Pancreas (tissue), 10 donors: ENCODE data around the gene TNFAIP8L3. TPM values are rescaled to one million over a fixed set of nuclear protein-coding genes. Genes with fewer than 3 reads are reported as not detected.

ENCODE experiments used
- ATAC-seq, 4 donors: fragments of 200-7000 bp; cut with Tn5 transposase; one replicate each; pipeline versions ENCODE4 v1.8.0 to v1.9.1; 2020; ENCODE audit warnings: mild to moderate bottlenecking in 4 of 4, moderate library complexity in 4 of 4
- DNase-seq, 6 donors: peaks; one replicate each; pipeline ENCODE4 v3.0.0-alpha.2; 2020
- FAIRE-seq: peaks from 2 replicates; lab custom pipeline; 2012; peaks lifted over from hg19 to GRCh38; lab: Jason Lieb, UNC
- H3K27ac ChIP-seq, 4 donors: fragments of 200-600 bp; sonication (generic); 1 replicate in 3 of 4; 2 replicates in 1 of 4; pipeline versions ENCODE4 v1.5.0 to v1.8.0; 2020
- H3K27me3 ChIP-seq, 4 donors: fragments of 200-600 bp; one replicate each; pipeline ENCODE4 v1.8.0; 2021
- H3K36me3 ChIP-seq, 3 donors: fragments of 200-600 bp; sonication (generic) in 1 of 3; one replicate each; pipeline versions ENCODE4 v1.5.0 to v1.8.0; 2020 to 2021
- H3K4me1 ChIP-seq, 3 donors: fragments of 200-600 bp; one replicate each; pipeline ENCODE4 v1.8.0; 2021
- H3K4me3 ChIP-seq, 4 donors: fragments of 200-600 bp; sonication (generic) in 2 of 4; one replicate each; pipeline versions ENCODE4 v1.5.0 to v1.8.0; 2020 to 2021
- H3K9me3 ChIP-seq, 4 donors: fragments of 200-600 bp; one replicate each; pipeline ENCODE4 v1.8.0; 2021
- CTCF ChIP-seq, 4 donors: fragments of 200-600 bp; sonication (generic) in 3 of 4; IDR thresholded peaks; one replicate each; pipeline versions ENCODE4 v1.5.0 to v1.8.0; 2021; ENCODE audit warnings: antibody characterized with exemption in 4 of 4
- WGBS, 2 donors: extraction: QIAGEN DNeasy Blood & Tissue Kit; methylation state at CpG; one replicate each; pipeline ENCODE4 v1.1.7; 2013; 5-methylcytosine and 5-hydroxymethylcytosine counted together
- intact Hi-C, 3 donors: fragments of 100-400 bp; cut with DNase I; formaldehyde crosslinking; loops; one replicate each; pipeline versions ENCODE4 v1.11.1 to v1.14.2; 2022
- polyA plus RNA-seq, 2 donors: library from polyadenylated mRNA; stranded (reverse); fragments of 200-250 nt; gene quantifications; one replicate each; pipeline ENCODE4 v1.2.3, GENCODE V29; 2013
- total RNA-seq, 6 donors: library from RNA; stranded (reverse); fragmentation: NEBNext Ultra II Directional in 4 of 6; extraction: Animal tissue kit (Norgen Biotek cat#: 25700) in 4 of 6; gene quantifications; one replicate each; pipeline versions ENCODE4 v1.2.1 to v1.2.4, GENCODE V29; 2021 to 2023
- donor health status: healthy with polysubstance abuse.
- donor health status: DM: no; HTN: no; CAD: no; lungs with moderate emphysema.
- donor health status: DM: no; HTN: no; CAD: no.
- donor health status: control.
- donor health status: control.
- donor health status: Bipolar disorder and iron deficiency.
- donor health status: DM: yes; HTN: yes; CAD: no.
- donor health status: DM: no; HTN: no; CAD: no.
- donor health status: DM: no; HTN: no; CAD: no.
- donor health status: DM: yes; HTN: yes; CAD: no.

Gene TNFAIP8L3
- total and polyA plus RNA-seq, 8 donors, result 0.09 to 1.8 (median 0.72) TPM

- 95 to 100% methylated on average over 1 of the region's 1 CpG for WGBS, 2 donors
- H3K27ac ChIP-seq, result no peak overlapping the region
Observed at GRCh38 chr15:51082246-51082645, 12.5 kb downstream of the TNFAIP8L3 start.

GRCh38 chr15:51080286-51080685 is 14.4 kb downstream of the TNFAIP8L3 start:
- ATAC-seq (no peak), DNase-seq (no peak), FAIRE-seq (no peak)
- H3K27me3 ChIP-seq, result no peaks in the 10 kb centered on the region
- no peak for TF ChIP-seq CTCF (IDR thresholded peaks at IDR 0.05)
- H3K36me3 ChIP-seq, result no peaks in the 10 kb centered on the region
- H3K27ac ChIP-seq, result no peak overlapping the region
- no peaks in the 10 kb centered on the region for H3K9me3 ChIP-seq
- H3K4me3 ChIP-seq, result no peak overlapping the region
- H3K4me1 ChIP-seq, result no peaks in the 10 kb centered on the region
- intact Hi-C loops, result no loop called here
- WGBS, 2 donors, result 83 to 87% methylated on average over 5 of the region's 5 CpGs

More at GRCh38 chr15:51082246-51082645, 12.5 kb downstream of the TNFAIP8L3 start:
- H3K4me3 ChIP-seq, result no peak overlapping the region
- TF ChIP-seq CTCF (IDR thresholded peaks at IDR 0.05), result no peak
- FAIRE-seq (peak; percentile 89), DNase-seq (no peak), ATAC-seq (no peak)
- no peaks in the 10 kb centered on the region for H3K4me1 ChIP-seq
- no peaks in the 10 kb centered on the region for H3K27me3 ChIP-seq
- intact Hi-C loops, result no loop called here
- H3K36me3 ChIP-seq, result no peaks in the 10 kb centered on the region
- H3K9me3 ChIP-seq, result no peaks in the 10 kb centered on the region

- no peaks in the 10 kb centered on the region for H3K27me3 ChIP-seq
- no peak for DNase-seq
- intact Hi-C loops, result no loop called here
- H3K4me1 ChIP-seq, result no peaks in the 10 kb centered on the region
- H3K36me3 ChIP-seq, result no peaks in the 10 kb centered on the region
- ATAC-seq, result no peak
- no peak overlapping the region for H3K4me3 ChIP-seq
- no peak for FAIRE-seq
- no peaks in the 10 kb centered on the region for H3K9me3 ChIP-seq
- no peak for TF ChIP-seq CTCF (IDR thresholded peaks at IDR 0.05)
- H3K27ac ChIP-seq, result no peak overlapping the region
Observed at GRCh38 chr15:51079226-51079625, 15.5 kb downstream of the TNFAIP8L3 start.

GRCh38 chr15:51077221-51078153 is 17.2 kb downstream of the TNFAIP8L3 start:
- DNase-seq (peak; percentile 62 to 78 (median 75)), FAIRE-seq (no peak), ATAC-seq (peak; percentile 90 to 97 (median 94))
- H3K4me3 ChIP-seq, result peak overlapping the region in 3 of 4 donors; percentile 3 to 39 (median 18)
- no peaks in the 10 kb centered on the region for H3K27me3 ChIP-seq
- no peaks in the 10 kb centered on the region for H3K4me1 ChIP-seq
- H3K27ac ChIP-seq, result peak overlapping the region in 1 of 4 donors; percentile 15
- 51 to 57% methylated on average over 32 of the region's 32 CpGs for WGBS, 2 donors
- H3K9me3 ChIP-seq, result no peaks in the 10 kb centered on the region
- intact Hi-C loops, result no loop called here
- H3K36me3 ChIP-seq, result no peaks in the 10 kb centered on the region
- no peak for TF ChIP-seq CTCF (IDR thresholded peaks at IDR 0.05)
